HUDEP-2 (cell line): ENCODE results near the gene NAP1L1.
A peak's percentile ranks its signal among the peaks of the same experiment; 100 is the strongest.

Experiments
- DNase-seq, 76 experiments: peaks; one replicate each; lab custom pipeline; 2025; ENCODE audit not compliant: unreplicated experiment in 76 of 76; lab: John Stamatoyannopoulos, UW

The NAP1L1 gene

GRCh38 chr12:76042147-76042546 is 42.3 kb downstream of the NAP1L1 start:
- no peak for DNase-seq

GRCh38 chr12:76041406-76041805 is 43.1 kb downstream of the NAP1L1 start:
- DNase-seq = no peak

GRCh38 chr12:76040461-76040860 is 44.0 kb downstream of the NAP1L1 start:
- no peak for DNase-seq

- no peak for DNase-seq
These were observed 46.3 kb downstream of the NAP1L1 start for GRCh38 chr12:76038176-76038575.

- peak in 35 of 76 experiments; percentile 6 to 62 (median 33) for DNase-seq
These were observed 47.1 kb downstream of the NAP1L1 start for GRCh38 chr12:76037130-76038103.

- DNase-seq = no peak
These were observed 49.4 kb downstream of the NAP1L1 start for GRCh38 chr12:76035045-76035444.

GRCh38 chr12:76033081-76034011 is 51.1 kb downstream of the NAP1L1 start:
- peak in 5 of 76 experiments; percentile 3 to 25 (median 13) for DNase-seq

GRCh38 chr12:76032043-76032981 is 52.2 kb downstream of the NAP1L1 start:
- DNase-seq = peak in 26 of 76 experiments; percentile 5 to 52 (median 36)

GRCh38 chr12:76031414-76032042 is 53.0 kb downstream of the NAP1L1 start, which contains the start of gene PHLDA1:
PHLDA1 (minus strand) TSS chr12:76031776.
- peak in 74 of 76 experiments; percentile 24 to 90 (median 80) for DNase-seq

- DNase-seq = peak in 2 of 76 experiments; percentile 25 to 28
These were observed 53.4 kb downstream of the NAP1L1 start for GRCh38 chr12:76031081-76031413.

GRCh38 chr12:76030341-76031080 is 54.0 kb downstream of the NAP1L1 start:
- no peak for DNase-seq

- DNase-seq = peak in 1 of 76 experiments; percentile 4
These were observed 54.5 kb downstream of the NAP1L1 start for GRCh38 chr12:76029982-76030340.

- DNase-seq = no peak
These were observed 55.8 kb downstream of the NAP1L1 start for GRCh38 chr12:76028571-76029277.

GRCh38 chr12:76026643-76027063 is 57.8 kb downstream of the NAP1L1 start:
- no peak for DNase-seq

- no peak for DNase-seq
These were observed 58.6 kb downstream of the NAP1L1 start for GRCh38 chr12:76025601-76026575.

GRCh38 chr12:76024942-76025600 is 59.4 kb downstream of the NAP1L1 start:
- no peak for DNase-seq
